Measurements from ENCODE around the gene PCK1.

The PCK1 gene

GRCh38 chr20:57526885-57527460, 33.9 kb upstream of the PCK1 start:
- DNase-seq (ENCODE audit: low read depth): no peak
- no peak overlapping the region for H3K4me3 ChIP-seq (ENCODE audit: low read depth, low read length)
- no peak for TF ChIP-seq CTCF (IDR thresholded peaks at IDR 0.05; ENCODE audit: low read depth, low read length, missing control alignments)
- in situ Hi-C loops (cut with HindIII; ENCODE audit: low sequenced_read_pairs): no loop called here

GRCh38 chr20:57527728-57528127, 33.2 kb upstream of the PCK1 start:
- no peak for DNase-seq (ENCODE audit: low read depth)
- in situ Hi-C loops (cut with HindIII; ENCODE audit: low sequenced_read_pairs): no loop called here
- no peak for TF ChIP-seq CTCF (IDR thresholded peaks at IDR 0.05; ENCODE audit: low read depth, low read length, missing control alignments)
- no peak overlapping the region for H3K4me3 ChIP-seq (ENCODE audit: low read depth, low read length)

- in situ Hi-C loops (cut with HindIII; ENCODE audit: low sequenced_read_pairs): no loop called here
- no peak for DNase-seq (ENCODE audit: low read depth)
- no peak for TF ChIP-seq CTCF (IDR thresholded peaks at IDR 0.05; ENCODE audit: low read depth, low read length, missing control alignments)
- H3K4me3 ChIP-seq (ENCODE audit: low read depth, low read length): no peak overlapping the region
Observed at GRCh38 chr20:57528148-57528547, 32.8 kb upstream of the PCK1 start.

- no peak for TF ChIP-seq CTCF (IDR thresholded peaks at IDR 0.05; ENCODE audit: low read depth, low read length, missing control alignments)
- H3K4me3 ChIP-seq (ENCODE audit: low read depth, low read length): no peak overlapping the region
- in situ Hi-C loops (cut with HindIII; ENCODE audit: low sequenced_read_pairs): no loop called here
- no peak for DNase-seq (ENCODE audit: low read depth)
Observed at GRCh38 chr20:57529160-57529585, 31.7 kb upstream of the PCK1 start.

GRCh38 chr20:57529810-57530209, 31.1 kb upstream of the PCK1 start:
- TF ChIP-seq CTCF (IDR thresholded peaks at IDR 0.05; ENCODE audit: low read depth, low read length, missing control alignments): no peak
- no peak overlapping the region for H3K4me3 ChIP-seq (ENCODE audit: low read depth, low read length)
- in situ Hi-C loops (cut with HindIII; ENCODE audit: low sequenced_read_pairs): no loop called here
- DNase-seq (ENCODE audit: low read depth): no peak

GRCh38 chr20:57530327-57530981, 30.5 kb upstream of the PCK1 start:
- in situ Hi-C loops (cut with HindIII; ENCODE audit: low sequenced_read_pairs): no loop called here
- no peak for TF ChIP-seq CTCF (IDR thresholded peaks at IDR 0.05; ENCODE audit: low read depth, low read length, missing control alignments)
- no peak overlapping the region for H3K4me3 ChIP-seq (ENCODE audit: low read depth, low read length)
- no peak for DNase-seq (ENCODE audit: low read depth)
